Subcutaneous adipose tissue (tissue), 4 donors: Measurements from ENCODE around the gene CHST11. TPM values are rescaled to one million over a fixed set of nuclear protein-coding genes. Genes with fewer than 3 reads are reported as not detected.

Experiments
- CTCF ChIP-seq: fragments of 450-650 bp; IDR thresholded peaks from one replicate; pipeline ENCODE4 v1.5.1; 2016; ENCODE audit warnings: low read depth, mild to moderate bottlenecking, control low read depth, antibody characterized with exemption, moderate library complexity
- total RNA-seq, 4 donors: library from RNA; depleted of rRNA; stranded (reverse); fragments of >200 nt; gene quantifications; one replicate each; pipeline ENCODE4 v1.1.0, GENCODE V29; 2016

CHST11 gene
- total RNA-seq, 4 donors from 2014 or later = 5.1 to 48.4 (median 9.3) TPM

- no peak for TF ChIP-seq CTCF
Observed at GRCh38 chr12:104758771-104759170, 302.0 kb downstream of the CHST11 start.

GRCh38 chr12:104761091-104761490 lies 304.3 kb downstream of the CHST11 start:
- TF ChIP-seq CTCF = no peak

GRCh38 chr12:104761611-104762010 lies 304.9 kb downstream of the CHST11 start:
- no peak for TF ChIP-seq CTCF

GRCh38 chr12:104763168-104763805 lies 306.5 kb downstream of the CHST11 start:
- TF ChIP-seq CTCF = no peak

GRCh38 chr12:104764225-104765091 lies 307.7 kb downstream of the CHST11 start:
- TF ChIP-seq CTCF = no peak

GRCh38 chr12:104767261-104767660 lies 310.5 kb downstream of the CHST11 start:
- TF ChIP-seq CTCF = no peak

GRCh38 chr12:104768033-104768432 lies 311.3 kb downstream of the CHST11 start:
- no peak for TF ChIP-seq CTCF
